ENCODE results near the gene EIF4E2. TPM values are rescaled to one million over a fixed set of nuclear protein-coding genes. Genes with fewer than 3 reads are reported as not detected.
"Not testable (repeated sequence)": the region's sequence is repeated elsewhere in the genome, so short reads cannot be mapped to it uniquely, and the experiment has no call there.

Gene EIF4E2
- total RNA-seq, 2 donors from 2014 or later: 65.6 to 79.2 TPM

DNA sequence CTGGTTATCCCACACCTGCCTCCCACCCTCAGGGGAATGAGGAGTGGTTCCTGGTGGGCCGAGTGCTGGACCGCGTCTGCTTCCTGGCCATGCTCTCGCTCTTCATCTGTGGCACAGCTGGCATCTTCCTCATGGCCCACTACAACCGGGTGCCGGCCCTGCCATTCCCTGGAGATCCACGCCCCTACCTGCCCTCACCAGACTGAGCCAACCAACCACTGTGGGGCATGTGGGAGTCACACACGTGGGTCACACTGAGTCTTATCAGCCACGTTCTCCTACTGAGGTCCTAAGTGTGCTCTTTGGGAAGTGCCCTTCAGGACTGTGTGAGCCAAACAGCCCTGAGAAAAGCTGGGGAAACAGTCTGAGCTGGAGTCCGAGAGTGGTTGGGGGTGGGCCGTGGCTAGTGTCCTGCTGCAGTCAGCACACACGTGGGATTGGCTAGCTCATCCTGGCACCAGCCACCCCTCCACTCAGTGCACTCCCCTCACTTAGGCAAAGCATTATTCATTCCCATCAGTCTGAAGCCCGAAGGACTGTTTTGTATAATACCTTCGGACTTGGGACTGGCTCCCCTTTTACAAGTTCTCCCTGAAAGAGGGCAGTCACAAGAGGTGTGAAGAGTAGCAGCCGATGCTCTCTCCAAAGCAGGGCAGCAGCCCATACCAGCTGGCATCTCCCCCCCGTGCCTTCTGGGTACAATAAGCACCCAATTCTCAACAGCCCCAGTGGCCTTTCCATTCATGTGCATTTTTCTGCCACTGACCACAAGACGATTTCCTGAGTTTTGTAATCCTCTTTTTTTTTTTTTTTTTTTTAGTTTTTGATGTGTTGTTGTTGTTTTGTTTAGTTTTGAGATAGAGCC lies 4.7 kb upstream of the EIF4E2 start:
- ATAC-seq (no peak), DNase-seq (ENCODE audit: low spot score) (no peak)
- no peaks in the 10 kb centered on the region for H3K9me3 Mint-ChIP-seq
- peaks cover 20 to 24% of the 10 kb centered on the region in 2 donors for H3K4me1 Mint-ChIP-seq (ENCODE audit: low read depth in 2 of 2)
- no peak overlapping the region for H3K4me3 Mint-ChIP-seq
- no peaks in the 10 kb centered on the region for H3K27me3 Mint-ChIP-seq
- no peak overlapping the region for H3K27ac Mint-ChIP-seq
- peaks cover 13% of the 10 kb centered on the region for H3K36me3 Mint-ChIP-seq

DNA sequence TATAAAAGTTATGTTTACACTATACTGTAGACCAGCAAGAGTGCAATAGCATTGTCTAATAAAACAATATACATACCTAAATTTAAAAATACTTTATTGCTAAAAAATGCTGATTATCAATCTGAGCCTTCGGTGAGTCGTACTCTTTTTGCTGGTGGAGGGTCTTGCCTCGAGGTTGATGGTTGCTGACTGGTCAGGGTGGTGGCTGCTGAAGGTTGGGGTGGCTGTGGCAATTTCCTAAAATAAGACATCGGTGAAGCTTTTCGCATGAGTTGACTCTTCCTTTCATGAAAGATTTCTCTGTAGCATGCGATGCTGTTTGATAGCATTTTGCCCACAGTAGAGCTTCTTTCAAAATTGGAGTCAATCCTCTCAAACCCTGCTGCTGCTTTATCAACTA lies 2.5 kb upstream of the EIF4E2 start:
- Mint-ChIP-seq H3K4me3 (no peak overlapping the region), H3K27me3 (no peaks in the 10 kb centered on the region), H3K27ac (no peak overlapping the region), H3K36me3 (peaks cover 17% of the 10 kb centered on the region), H3K4me1 (ENCODE audit: low read depth in 2 of 2) (peaks cover 36 to 37% of the 10 kb centered on the region in 2 donors), H3K9me3 (no peaks in the 10 kb centered on the region)
- no peak for DNase-seq (ENCODE audit: low spot score)
- ATAC-seq: no peak

DNA sequence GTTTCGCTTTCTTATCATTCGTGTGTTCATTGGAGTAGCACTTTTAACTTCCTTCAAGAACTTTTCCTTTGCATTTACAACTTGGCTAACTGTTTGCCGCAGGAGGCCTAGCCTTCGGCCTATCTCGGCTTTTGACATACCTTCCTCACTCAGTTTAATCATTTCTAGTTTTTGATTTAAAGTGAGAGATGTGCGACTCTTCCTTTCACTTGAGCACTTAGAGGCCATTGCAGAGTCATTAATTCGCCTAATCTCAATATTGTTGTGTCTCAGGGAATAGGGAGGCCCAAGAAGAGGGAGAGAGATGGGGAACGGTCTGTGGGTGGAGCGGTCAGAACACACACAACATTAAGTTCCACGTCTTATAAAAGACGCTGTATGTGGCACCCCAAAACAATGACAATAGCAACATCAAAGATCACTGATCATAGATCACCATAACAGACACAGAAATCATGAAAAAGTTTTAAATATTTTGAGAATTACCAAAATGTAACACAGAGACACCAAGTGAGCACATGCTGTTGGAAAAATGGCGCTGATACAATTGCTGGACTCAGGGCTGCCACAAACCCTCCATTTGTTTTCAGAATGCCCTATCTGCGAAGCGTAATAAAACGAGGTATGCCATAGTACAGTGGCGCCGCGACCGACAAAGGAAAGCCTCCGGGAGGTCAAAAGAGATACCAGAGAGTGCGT lies 685 bp upstream of the EIF4E2 start:
- Mint-ChIP-seq H3K4me1 (ENCODE audit: low read depth in 2 of 2) (peaks cover 49 to 54% of the 10 kb centered on the region in 2 donors), H3K4me3 (peak overlapping the region; percentile 95), H3K27ac (peak overlapping the region; percentile 95 to 96), H3K36me3 (peaks cover 20% of the 10 kb centered on the region), H3K27me3 (no peaks in the 10 kb centered on the region), H3K9me3 (no peaks in the 10 kb centered on the region)
- ATAC-seq (no peak), DNase-seq (ENCODE audit: low spot score) (no peak)

DNA sequence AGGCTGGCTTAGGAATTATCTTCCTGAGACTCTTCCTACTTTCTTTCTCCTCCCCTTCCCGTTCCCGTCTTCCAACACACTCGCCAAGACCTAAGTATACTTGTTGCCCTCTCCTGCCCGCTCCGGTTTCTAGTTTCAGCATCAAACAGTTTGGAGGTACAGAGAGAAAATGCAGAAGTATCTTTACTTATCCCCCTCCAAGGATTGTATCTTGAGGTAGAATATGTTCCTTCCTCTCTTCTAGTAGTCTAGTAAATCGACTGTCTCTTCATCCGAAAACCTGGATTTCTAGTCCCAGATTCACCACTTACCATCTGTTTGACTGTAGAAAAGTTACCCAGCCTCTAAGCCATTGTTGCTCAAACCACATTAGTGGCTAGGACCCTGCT lies 755 bp downstream of the EIF4E2 start:
- peaks cover 59 to 68% of the 10 kb centered on the region in 2 donors for H3K4me1 Mint-ChIP-seq (ENCODE audit: low read depth in 2 of 2)
- peak overlapping the region; percentile 87 to 96 for H3K27ac Mint-ChIP-seq
- DNase-seq (ENCODE audit: low spot score) (no peak), ATAC-seq (no peak)
- peaks cover 21% of the 10 kb centered on the region for H3K36me3 Mint-ChIP-seq
- no peaks in the 10 kb centered on the region for H3K27me3 Mint-ChIP-seq
- peak overlapping the region; percentile 95 for H3K4me3 Mint-ChIP-seq
- no peaks in the 10 kb centered on the region for H3K9me3 Mint-ChIP-seq

DNA sequence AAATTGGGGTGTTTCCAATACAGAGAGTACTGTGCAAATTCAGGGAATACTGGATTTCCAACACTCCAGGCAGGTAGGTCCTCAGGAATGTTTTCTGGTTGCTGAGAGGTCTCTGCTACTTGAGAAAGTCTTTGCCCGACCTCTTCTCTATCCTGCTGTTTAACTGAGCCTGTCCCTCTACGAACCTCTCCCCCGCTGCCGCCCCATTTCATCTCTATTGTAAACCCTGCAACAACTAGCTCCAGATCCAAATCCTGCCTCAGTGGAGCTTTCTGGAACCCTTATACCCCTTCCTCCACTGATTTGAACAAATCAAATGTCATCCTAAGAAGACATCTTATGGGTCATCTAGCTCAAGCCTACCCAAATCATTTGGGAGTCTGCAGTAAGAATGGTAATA lies 1.3 kb downstream of the EIF4E2 start:
- Mint-ChIP-seq H3K27me3 (no peaks in the 10 kb centered on the region), H3K27ac (peak overlapping the region; percentile 87 to 96), H3K4me1 (ENCODE audit: low read depth in 2 of 2) (peaks cover 59 to 73% of the 10 kb centered on the region in 2 donors), H3K36me3 (peaks cover 26% of the 10 kb centered on the region), H3K4me3 (peak overlapping the region; percentile 95), H3K9me3 (no peaks in the 10 kb centered on the region)
- ATAC-seq (no peak), DNase-seq (ENCODE audit: low spot score) (no peak)

DNA sequence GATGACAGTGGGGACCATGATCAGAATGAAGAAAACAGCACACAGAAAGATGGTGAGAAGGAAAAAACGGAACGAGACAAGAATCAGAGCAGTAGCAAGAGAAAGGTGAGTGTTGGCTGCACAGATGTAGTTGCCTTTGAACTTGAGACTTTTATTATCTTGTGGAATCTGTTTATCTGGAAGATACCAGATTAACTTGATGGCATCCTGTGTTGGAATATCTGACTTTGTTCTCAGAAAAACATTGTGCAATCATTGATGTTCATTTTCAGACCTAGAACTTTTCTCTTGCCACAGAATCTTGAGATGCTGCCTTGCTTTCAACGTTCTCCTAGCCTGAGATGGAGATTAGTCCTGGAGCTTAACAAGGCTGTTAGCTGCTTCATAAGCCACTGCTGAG lies 5.9 kb downstream of the EIF4E2 start:
- Mint-ChIP-seq H3K27me3 (no peaks in the 10 kb centered on the region), H3K4me3 (no peak overlapping the region), H3K4me1 (ENCODE audit: low read depth in 2 of 2) (peaks cover 38 to 49% of the 10 kb centered on the region in 2 donors), H3K27ac (no peak overlapping the region), H3K9me3 (no peaks in the 10 kb centered on the region), H3K36me3 (peaks cover 35% of the 10 kb centered on the region)
- ATAC-seq: no peak
- no peak for DNase-seq (ENCODE audit: low spot score)

DNA sequence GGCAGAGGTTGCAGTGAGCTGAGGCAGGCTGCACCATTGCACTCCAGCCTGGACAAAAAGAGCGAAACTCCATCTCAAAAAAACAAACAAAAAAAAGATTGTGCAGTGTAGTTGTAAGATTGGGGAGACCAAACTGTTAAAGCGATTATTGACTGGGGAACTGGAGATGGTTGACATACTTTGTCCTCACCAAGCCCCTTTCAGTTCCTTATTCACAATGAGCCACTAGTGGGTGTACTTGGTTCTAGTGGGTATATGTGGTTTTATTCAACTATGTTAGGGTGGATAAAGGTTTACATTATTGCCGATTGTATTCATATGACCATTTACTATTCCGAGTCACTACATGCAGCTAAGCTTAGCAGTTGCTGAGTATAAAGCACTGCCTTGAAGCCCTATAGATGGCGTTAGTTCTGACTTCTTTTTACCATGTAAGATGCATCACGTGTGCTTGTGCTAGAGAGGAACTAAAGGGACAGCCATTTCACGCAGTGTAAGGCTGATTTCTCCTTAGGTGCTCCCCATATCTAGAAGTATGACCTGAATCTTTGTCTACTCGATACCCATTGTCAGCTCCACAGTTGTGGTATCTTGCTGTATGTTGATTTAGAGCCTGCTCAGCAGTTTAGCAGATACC lies 12.1 kb downstream of the EIF4E2 start:
- no peak for ATAC-seq
- Mint-ChIP-seq H3K9me3 (no peaks in the 10 kb centered on the region), H3K4me3 (no peak overlapping the region), H3K36me3 (peaks cover 23% of the 10 kb centered on the region), H3K4me1 (ENCODE audit: low read depth in 2 of 2) (no peaks in the 10 kb centered on the region), H3K27ac (peak overlapping the region in 1 of 2 donors; percentile 48), H3K27me3 (no peaks in the 10 kb centered on the region)
- DNase-seq (ENCODE audit: low spot score): no peak

DNA sequence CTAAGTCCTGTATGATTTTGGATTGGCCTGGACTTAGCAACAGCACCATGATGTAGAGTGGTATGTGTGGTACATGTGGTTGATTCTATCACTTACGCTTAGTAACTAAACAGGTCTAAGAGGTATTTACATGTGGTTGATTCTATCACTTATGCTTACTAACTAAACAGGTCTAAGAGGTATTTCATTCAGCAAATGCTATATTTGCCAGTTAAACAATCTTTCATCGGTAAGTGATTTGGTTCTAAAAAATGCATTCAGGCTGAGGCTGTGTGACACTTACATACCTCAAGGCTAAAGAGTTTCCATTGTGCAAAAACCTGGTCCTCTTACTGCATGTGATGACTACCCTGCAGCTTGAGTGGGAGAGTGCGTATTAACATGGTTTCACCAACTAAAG lies 13.1 kb downstream of the EIF4E2 start:
- Mint-ChIP-seq H3K36me3 (peaks cover 23% of the 10 kb centered on the region), H3K4me1 (ENCODE audit: low read depth in 2 of 2) (peaks cover 0 to 1% of the 10 kb centered on the region in 2 donors), H3K27me3 (no peaks in the 10 kb centered on the region)

DNA sequence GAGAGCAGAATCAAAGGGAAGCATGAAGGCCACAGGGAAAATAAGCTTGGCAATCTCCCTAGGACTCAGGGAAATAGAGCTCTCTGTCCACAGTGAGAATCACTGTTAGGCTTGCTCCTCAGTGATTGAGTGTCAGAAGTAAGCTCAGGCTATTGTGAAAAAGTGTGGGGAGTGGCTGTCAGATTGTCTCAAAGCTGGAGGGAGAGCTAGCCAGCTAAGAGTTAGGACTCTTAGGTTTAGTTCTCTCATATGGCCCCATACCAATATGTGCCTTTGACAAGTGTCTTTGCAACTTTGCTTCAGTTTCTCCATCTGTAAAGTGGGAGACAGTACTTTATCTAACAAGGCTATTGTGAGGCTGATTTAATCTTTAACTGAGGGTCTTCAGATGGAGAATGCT lies 17.2 kb downstream of the EIF4E2 start:
- Mint-ChIP-seq H3K27ac (no peak overlapping the region), H3K36me3 (peaks cover 25% of the 10 kb centered on the region), H3K4me1 (ENCODE audit: low read depth in 2 of 2) (peaks cover 0 to 8% of the 10 kb centered on the region in 2 donors), H3K4me3 (no peak overlapping the region), H3K27me3 (no peaks in the 10 kb centered on the region), H3K9me3 (no peaks in the 10 kb centered on the region)
- DNase-seq (ENCODE audit: low spot score): no peak
- ATAC-seq: no peak

More for the DNA sequence above, 13.1 kb downstream of the EIF4E2 start:
- Mint-ChIP-seq H3K4me3 (no peak overlapping the region), H3K27ac (peak overlapping the region in 1 of 2 donors; percentile 48), H3K9me3 (no peaks in the 10 kb centered on the region)
- no peak for ATAC-seq
- no peak for DNase-seq (ENCODE audit: low spot score)

DNA sequence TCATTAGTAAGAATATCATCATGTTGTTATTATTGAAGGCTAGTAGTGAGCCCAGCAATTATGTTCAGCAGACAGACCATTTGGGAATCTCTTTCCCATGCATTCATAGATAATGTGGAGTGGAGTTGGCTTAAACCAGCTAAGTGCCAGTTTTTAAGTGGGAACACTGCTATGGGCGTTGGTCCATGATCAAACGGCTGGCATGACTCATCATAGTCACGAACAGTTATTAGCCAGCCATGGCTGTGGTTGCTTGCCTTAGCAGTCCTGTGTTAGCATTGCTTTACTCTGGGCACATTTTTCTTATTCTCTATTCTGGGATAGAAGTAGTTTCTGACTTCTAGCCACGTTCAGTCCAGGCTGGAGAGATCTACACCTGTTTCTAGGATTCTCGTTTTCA lies 17.7 kb downstream of the EIF4E2 start:
- H3K4me3 Mint-ChIP-seq: no peak overlapping the region
- ATAC-seq: no peak
- H3K9me3 Mint-ChIP-seq: no peaks in the 10 kb centered on the region
- peaks cover 0 to 8% of the 10 kb centered on the region in 2 donors for H3K4me1 Mint-ChIP-seq (ENCODE audit: low read depth in 2 of 2)
- H3K27me3 Mint-ChIP-seq: no peaks in the 10 kb centered on the region
- DNase-seq (ENCODE audit: low spot score): no peak
- no peak overlapping the region for H3K27ac Mint-ChIP-seq
- H3K36me3 Mint-ChIP-seq: peaks cover 25% of the 10 kb centered on the region

DNA sequence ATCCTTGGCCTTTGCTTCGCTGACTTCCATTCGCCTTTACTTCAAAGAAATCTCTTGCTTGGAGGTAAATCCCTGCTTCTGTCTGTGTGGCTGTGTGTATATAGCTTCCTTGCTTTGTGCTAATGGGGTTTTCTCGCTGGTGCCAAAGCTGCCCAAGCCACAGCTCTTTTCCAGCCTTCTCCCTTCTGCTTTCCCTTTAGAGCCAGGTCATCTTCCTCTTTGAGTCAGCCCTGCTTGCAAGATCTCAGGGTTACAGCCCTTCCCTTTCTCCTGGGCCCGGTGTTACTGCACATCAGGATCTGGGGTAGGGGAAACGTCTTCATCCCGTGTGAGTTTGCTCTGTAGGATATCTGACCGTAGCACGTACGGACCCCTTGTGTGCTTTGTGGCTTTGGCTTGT lies 19.1 kb downstream of the EIF4E2 start:
- DNase-seq (ENCODE audit: low spot score) (no peak), ATAC-seq (no peak)
- Mint-ChIP-seq H3K4me1 (ENCODE audit: low read depth in 2 of 2) (peaks cover 0 to 8% of the 10 kb centered on the region in 2 donors), H3K27ac (no peak overlapping the region), H3K27me3 (no peaks in the 10 kb centered on the region), H3K4me3 (no peak overlapping the region), H3K9me3 (no peaks in the 10 kb centered on the region), H3K36me3 (peaks cover 29% of the 10 kb centered on the region)

DNA sequence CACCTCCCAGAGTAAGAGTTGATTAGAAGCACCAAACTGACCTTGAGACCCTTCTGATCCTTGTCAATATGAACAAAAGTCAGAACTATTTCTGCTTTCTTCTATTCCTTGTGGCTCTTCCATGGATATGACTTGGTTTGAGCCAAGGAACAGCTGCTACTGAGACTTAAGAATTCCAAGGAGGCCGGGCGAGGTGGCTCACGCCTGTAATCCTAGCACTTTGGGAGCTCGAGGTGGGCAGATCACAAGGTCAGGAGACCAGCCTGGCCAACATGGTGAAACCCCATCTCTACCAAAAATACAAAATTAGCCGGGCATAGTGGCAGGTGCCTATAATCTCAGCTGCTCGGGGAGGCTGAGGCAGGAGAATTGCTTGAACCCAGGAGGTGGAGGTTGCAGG lies 20.0 kb downstream of the EIF4E2 start:
- not testable (repeated sequence) for H3K27ac Mint-ChIP-seq; ATAC-seq; H3K27me3 Mint-ChIP-seq; H3K4me3 Mint-ChIP-seq; H3K4me1 Mint-ChIP-seq (ENCODE audit: low read depth in 2 of 2); DNase-seq (ENCODE audit: low spot score); H3K9me3 Mint-ChIP-seq
- peaks cover 25% of the 10 kb centered on the region for H3K36me3 Mint-ChIP-seq

DNA sequence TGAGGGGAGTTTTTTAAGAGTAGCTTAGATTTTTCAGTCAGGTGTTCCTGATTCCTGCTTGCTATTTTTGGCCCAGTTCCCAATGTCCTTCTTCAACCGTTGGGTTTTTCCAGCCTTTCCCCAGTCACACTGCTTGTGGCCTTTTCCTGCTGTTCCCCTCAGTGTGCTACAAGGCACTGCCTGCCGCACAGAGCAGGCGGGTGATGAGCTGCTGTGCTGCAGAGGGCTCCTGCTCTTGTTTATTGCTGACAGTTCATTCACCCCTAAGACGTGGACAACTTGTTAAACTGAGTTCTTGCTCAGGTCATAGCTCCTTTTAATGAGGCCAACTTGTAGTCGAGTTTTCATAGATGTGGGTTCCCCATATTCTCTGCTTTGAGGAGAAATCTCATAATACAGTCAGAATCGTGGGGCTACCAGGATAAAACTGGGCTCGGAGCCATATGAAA lies 20.6 kb downstream of the EIF4E2 start:
- no peaks in the 10 kb centered on the region for H3K9me3 Mint-ChIP-seq
- no peak overlapping the region for H3K4me3 Mint-ChIP-seq
- DNase-seq (ENCODE audit: low spot score) (no peak), ATAC-seq (no peak)
- H3K27ac Mint-ChIP-seq: no peak overlapping the region
- H3K27me3 Mint-ChIP-seq: no peaks in the 10 kb centered on the region
- peaks cover 25% of the 10 kb centered on the region for H3K36me3 Mint-ChIP-seq
- peaks cover 0 to 8% of the 10 kb centered on the region in 2 donors for H3K4me1 Mint-ChIP-seq (ENCODE audit: low read depth in 2 of 2)

DNA sequence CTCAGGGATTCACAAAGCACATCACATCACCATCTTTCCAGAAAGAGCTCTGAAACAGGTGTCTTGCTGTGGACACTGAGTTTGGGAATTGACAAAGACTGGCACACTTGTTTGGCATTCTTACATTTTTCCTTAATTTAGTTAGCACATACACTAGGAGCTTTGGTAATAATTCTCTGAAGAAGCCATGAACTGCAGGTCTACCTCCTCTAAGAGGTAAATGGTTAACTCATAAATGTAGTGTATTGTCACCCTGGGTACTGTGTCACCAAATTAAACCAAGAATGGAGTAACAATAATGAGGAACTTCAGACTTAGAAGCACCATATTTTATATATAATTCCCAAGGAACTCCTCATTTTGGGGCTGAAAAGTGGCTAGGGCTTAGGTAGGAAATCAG lies 22.6 kb downstream of the EIF4E2 start:
- H3K27ac Mint-ChIP-seq: no peak overlapping the region
- H3K27me3 Mint-ChIP-seq: no peaks in the 10 kb centered on the region
- peaks cover 0 to 8% of the 10 kb centered on the region in 2 donors for H3K4me1 Mint-ChIP-seq (ENCODE audit: low read depth in 2 of 2)
- H3K36me3 Mint-ChIP-seq: peaks cover 22% of the 10 kb centered on the region
- H3K9me3 Mint-ChIP-seq: no peaks in the 10 kb centered on the region
- DNase-seq (ENCODE audit: low spot score) (no peak), ATAC-seq (no peak)
- no peak overlapping the region for H3K4me3 Mint-ChIP-seq
